ENCODE data around the gene CNTNAP3.
"Not testable (repeated sequence)": the region's sequence is repeated elsewhere in the genome, so short reads cannot be mapped to it uniquely, and the experiment has no call there.

The CNTNAP3 gene

GRCh38 chr9:39171370-39171769 is 116.6 kb downstream of the CNTNAP3 start:
- H3K4me1 ChIP-seq (ENCODE audit: control insufficient read depth, insufficient read depth, low read length, poor library complexity, severe bottlenecking); H3K4me3 ChIP-seq (ENCODE audit: insufficient read depth, low read depth, low read length, poor library complexity, severe bottlenecking); H3K27me3 ChIP-seq (replicated peaks; ENCODE audit: control insufficient read depth, insufficient read depth, low read length, poor library complexity, severe bottlenecking); H3K27ac ChIP-seq (ENCODE audit: insufficient read depth, low read length, poor library complexity, severe bottlenecking); H3K36me3 ChIP-seq (ENCODE audit: control insufficient read depth, insufficient read depth, low read length); DNase-seq; H3K9me3 ChIP-seq (ENCODE audit: control insufficient read depth, low read length): not testable (repeated sequence)

DNA sequence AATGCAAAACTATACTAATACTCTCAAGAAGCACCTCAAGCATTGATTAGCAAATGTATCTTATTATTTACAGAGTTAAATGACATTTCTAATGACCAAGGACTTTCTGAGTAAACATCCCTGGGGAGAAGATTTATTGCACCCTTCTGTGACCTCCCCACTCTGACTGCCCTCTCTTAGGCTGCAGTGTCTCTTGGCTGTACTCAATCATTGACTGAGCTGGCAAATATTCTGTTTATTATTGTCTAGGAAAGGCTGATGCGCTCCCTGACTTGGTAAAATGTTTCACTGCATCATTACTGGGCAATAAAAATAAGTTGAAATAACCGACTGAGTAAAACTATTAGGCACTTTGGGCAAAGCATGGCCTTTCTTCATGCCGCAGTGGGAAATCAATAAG is 130.3 kb downstream of the CNTNAP3 start:
- H3K27me3 ChIP-seq (replicated peaks; ENCODE audit: control insufficient read depth, insufficient read depth, low read length, poor library complexity, severe bottlenecking); H3K27ac ChIP-seq (ENCODE audit: insufficient read depth, low read length, poor library complexity, severe bottlenecking): not testable (repeated sequence)

DNA sequence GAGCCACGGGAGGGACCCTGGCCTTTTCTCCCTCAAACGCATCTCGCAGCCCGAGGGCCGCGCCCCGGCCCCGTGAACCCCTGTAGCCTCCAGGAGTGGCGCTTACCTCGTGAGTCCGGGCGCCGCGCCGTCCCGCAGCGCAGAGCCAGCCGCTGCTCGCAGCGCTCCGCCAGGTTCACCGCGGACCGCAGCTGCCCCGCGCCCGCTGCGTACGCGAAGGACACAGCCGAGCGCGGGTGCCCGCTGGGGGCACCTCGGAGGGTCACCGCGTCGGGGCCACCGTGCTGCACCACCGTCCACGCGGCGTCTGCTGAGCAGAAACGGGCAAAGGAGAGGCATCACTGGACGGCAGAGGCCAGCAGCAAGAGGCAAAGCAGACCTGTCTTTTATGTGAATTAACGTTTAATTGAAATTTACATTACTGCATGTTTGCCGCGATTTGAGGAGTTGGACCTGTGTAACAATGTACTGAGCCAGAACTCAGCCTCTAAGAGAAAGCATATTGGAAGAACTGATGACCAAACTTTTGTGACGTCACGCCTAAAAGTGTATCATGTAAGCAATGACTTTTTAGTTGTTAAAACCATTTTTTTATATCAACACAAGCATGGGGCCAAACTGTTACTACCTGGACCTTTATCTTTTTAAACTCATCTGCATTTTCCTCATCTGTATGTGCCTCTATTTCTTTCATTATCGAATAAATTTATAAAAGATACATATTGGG is 155.0 kb downstream of the CNTNAP3 start:
- not testable (repeated sequence) for H3K4me3 ChIP-seq (ENCODE audit: insufficient read depth, low read depth, low read length, poor library complexity, severe bottlenecking); H3K27ac ChIP-seq (ENCODE audit: insufficient read depth, low read length, poor library complexity, severe bottlenecking); H3K36me3 ChIP-seq (ENCODE audit: control insufficient read depth, insufficient read depth, low read length); DNase-seq; H3K27me3 ChIP-seq (replicated peaks; ENCODE audit: control insufficient read depth, insufficient read depth, low read length, poor library complexity, severe bottlenecking); H3K4me1 ChIP-seq (ENCODE audit: control insufficient read depth, insufficient read depth, low read length, poor library complexity, severe bottlenecking); H3K9me3 ChIP-seq (ENCODE audit: control insufficient read depth, low read length)

More for the DNA sequence above, 130.3 kb downstream of the CNTNAP3 start:
- H3K9me3 ChIP-seq (ENCODE audit: control insufficient read depth, low read length); DNase-seq; H3K4me1 ChIP-seq (ENCODE audit: control insufficient read depth, insufficient read depth, low read length, poor library complexity, severe bottlenecking); H3K4me3 ChIP-seq (ENCODE audit: insufficient read depth, low read depth, low read length, poor library complexity, severe bottlenecking); H3K36me3 ChIP-seq (ENCODE audit: control insufficient read depth, insufficient read depth, low read length): not testable (repeated sequence)

GRCh38 chr9:39121401-39121800 is 166.6 kb downstream of the CNTNAP3 start:
- not testable (repeated sequence) for DNase-seq; H3K9me3 ChIP-seq (ENCODE audit: control insufficient read depth, low read length); H3K27me3 ChIP-seq (replicated peaks; ENCODE audit: control insufficient read depth, insufficient read depth, low read length, poor library complexity, severe bottlenecking); H3K4me1 ChIP-seq (ENCODE audit: control insufficient read depth, insufficient read depth, low read length, poor library complexity, severe bottlenecking); H3K27ac ChIP-seq (ENCODE audit: insufficient read depth, low read length, poor library complexity, severe bottlenecking); H3K36me3 ChIP-seq (ENCODE audit: control insufficient read depth, insufficient read depth, low read length); H3K4me3 ChIP-seq (ENCODE audit: insufficient read depth, low read depth, low read length, poor library complexity, severe bottlenecking)

- not testable (repeated sequence) for H3K9me3 ChIP-seq (ENCODE audit: control insufficient read depth, low read length); H3K4me1 ChIP-seq (ENCODE audit: control insufficient read depth, insufficient read depth, low read length, poor library complexity, severe bottlenecking); DNase-seq; H3K27me3 ChIP-seq (replicated peaks; ENCODE audit: control insufficient read depth, insufficient read depth, low read length, poor library complexity, severe bottlenecking); H3K27ac ChIP-seq (ENCODE audit: insufficient read depth, low read length, poor library complexity, severe bottlenecking); H3K36me3 ChIP-seq (ENCODE audit: control insufficient read depth, insufficient read depth, low read length); H3K4me3 ChIP-seq (ENCODE audit: insufficient read depth, low read depth, low read length, poor library complexity, severe bottlenecking)
Observed at GRCh38 chr9:39111746-39112145, 176.2 kb downstream of the CNTNAP3 start.

DNA sequence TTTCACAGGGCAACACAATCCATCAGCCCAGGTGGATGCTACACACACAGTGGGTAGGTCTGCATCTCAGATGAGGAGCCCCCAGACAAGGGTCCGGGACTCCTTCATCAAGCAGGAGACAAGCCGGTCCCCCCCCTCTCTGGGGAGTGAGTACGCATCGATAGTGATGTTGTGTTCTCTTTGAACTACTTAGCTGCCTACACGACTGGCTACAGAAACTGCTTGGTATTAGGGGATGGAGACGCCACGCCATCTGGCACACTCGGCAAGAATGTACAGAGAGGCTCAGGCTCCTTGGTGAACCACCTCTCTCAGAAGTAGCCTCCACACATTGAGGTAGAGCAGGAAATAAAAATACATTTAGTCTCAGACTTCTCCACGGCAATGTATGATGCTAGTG is 179.8 kb downstream of the CNTNAP3 start:
- H3K4me1 ChIP-seq (ENCODE audit: control insufficient read depth, insufficient read depth, low read length, poor library complexity, severe bottlenecking), result no peaks in the 10 kb centered on the region
- no peaks in the 10 kb centered on the region for H3K9me3 ChIP-seq (ENCODE audit: control insufficient read depth, low read length)
- H3K27me3 ChIP-seq (replicated peaks; ENCODE audit: control insufficient read depth, insufficient read depth, low read length, poor library complexity, severe bottlenecking), result no peaks in the 10 kb centered on the region
- no peak for DNase-seq
- no peak overlapping the region for H3K27ac ChIP-seq (ENCODE audit: insufficient read depth, low read length, poor library complexity, severe bottlenecking)
- no peak overlapping the region for H3K4me3 ChIP-seq (ENCODE audit: insufficient read depth, low read depth, low read length, poor library complexity, severe bottlenecking)
- no peaks in the 10 kb centered on the region for H3K36me3 ChIP-seq (ENCODE audit: control insufficient read depth, insufficient read depth, low read length)

- not testable (repeated sequence) for H3K36me3 ChIP-seq (ENCODE audit: control insufficient read depth, insufficient read depth, low read length); H3K4me3 ChIP-seq (ENCODE audit: insufficient read depth, low read depth, low read length, poor library complexity, severe bottlenecking); DNase-seq; H3K27ac ChIP-seq (ENCODE audit: insufficient read depth, low read length, poor library complexity, severe bottlenecking); H3K9me3 ChIP-seq (ENCODE audit: control insufficient read depth, low read length); H3K27me3 ChIP-seq (replicated peaks; ENCODE audit: control insufficient read depth, insufficient read depth, low read length, poor library complexity, severe bottlenecking); H3K4me1 ChIP-seq (ENCODE audit: control insufficient read depth, insufficient read depth, low read length, poor library complexity, severe bottlenecking)
Observed at GRCh38 chr9:39097208-39097607, 190.8 kb downstream of the CNTNAP3 start.

DNA sequence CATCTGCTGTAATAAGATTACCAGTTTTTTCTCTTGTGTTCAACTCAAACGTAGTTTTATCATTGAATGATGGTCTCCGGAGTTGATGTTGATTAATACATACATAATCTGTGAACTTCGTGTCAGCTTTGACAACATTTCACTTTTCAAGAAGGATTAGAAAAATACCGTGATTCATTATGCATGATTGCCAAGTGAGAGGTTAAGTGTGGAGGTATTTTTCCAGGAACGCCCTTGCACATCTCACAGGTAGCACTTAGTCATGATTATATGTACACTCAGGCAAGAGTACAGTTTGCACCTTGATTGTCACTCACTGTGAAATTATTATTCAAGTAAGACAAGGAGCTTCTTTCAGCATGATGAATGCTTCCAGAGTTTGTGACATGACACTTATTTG is 202.7 kb downstream of the CNTNAP3 start:
- H3K27me3 ChIP-seq (replicated peaks; ENCODE audit: control insufficient read depth, insufficient read depth, low read length, poor library complexity, severe bottlenecking); DNase-seq; H3K4me3 ChIP-seq (ENCODE audit: insufficient read depth, low read depth, low read length, poor library complexity, severe bottlenecking); H3K9me3 ChIP-seq (ENCODE audit: control insufficient read depth, low read length); H3K36me3 ChIP-seq (ENCODE audit: control insufficient read depth, insufficient read depth, low read length); H3K4me1 ChIP-seq (ENCODE audit: control insufficient read depth, insufficient read depth, low read length, poor library complexity, severe bottlenecking); H3K27ac ChIP-seq (ENCODE audit: insufficient read depth, low read length, poor library complexity, severe bottlenecking): not testable (repeated sequence)

DNA sequence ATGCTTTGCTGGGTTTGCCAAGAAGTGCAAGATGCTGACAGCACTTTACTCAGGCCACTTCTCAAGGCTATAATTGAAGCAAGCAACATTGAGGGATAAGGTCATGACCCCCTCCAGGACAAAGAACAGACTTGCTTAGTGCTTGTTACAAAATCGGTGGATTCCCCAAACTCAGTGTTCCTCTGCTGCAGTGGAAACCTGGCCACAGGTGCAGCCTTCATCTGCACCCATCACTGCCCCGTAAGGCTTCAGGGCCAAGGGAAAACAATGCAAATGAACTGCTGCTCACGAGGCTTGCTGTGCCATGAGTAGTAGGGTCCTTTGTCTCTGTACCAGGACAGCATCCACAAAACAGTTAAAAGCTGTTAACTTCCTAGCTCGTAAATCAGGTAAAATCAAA is 205.4 kb downstream of the CNTNAP3 start:
- H3K9me3 ChIP-seq (ENCODE audit: control insufficient read depth, low read length); H3K4me3 ChIP-seq (ENCODE audit: insufficient read depth, low read depth, low read length, poor library complexity, severe bottlenecking); H3K36me3 ChIP-seq (ENCODE audit: control insufficient read depth, insufficient read depth, low read length); H3K27ac ChIP-seq (ENCODE audit: insufficient read depth, low read length, poor library complexity, severe bottlenecking); H3K27me3 ChIP-seq (replicated peaks; ENCODE audit: control insufficient read depth, insufficient read depth, low read length, poor library complexity, severe bottlenecking); DNase-seq; H3K4me1 ChIP-seq (ENCODE audit: control insufficient read depth, insufficient read depth, low read length, poor library complexity, severe bottlenecking): not testable (repeated sequence)

DNA sequence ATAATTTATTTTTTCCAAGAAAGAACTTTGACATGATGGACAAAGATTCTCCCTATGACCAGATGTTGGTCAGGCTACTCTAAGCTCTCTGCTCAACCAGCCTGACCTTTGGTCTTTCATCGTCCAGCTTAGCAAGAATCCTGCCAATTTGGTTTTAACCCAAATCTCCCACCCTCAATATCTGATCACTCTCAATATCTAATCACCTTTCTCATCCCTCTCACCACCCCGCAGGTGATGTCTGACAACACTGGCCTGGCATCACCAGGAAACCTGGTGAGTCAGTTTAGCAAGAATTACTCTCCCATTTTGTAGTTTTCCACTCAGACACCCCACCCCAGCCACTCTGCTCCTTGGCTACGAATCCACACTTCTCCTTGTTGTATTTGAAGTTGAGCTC is 207.9 kb downstream of the CNTNAP3 start:
- not testable (repeated sequence) for H3K4me1 ChIP-seq (ENCODE audit: control insufficient read depth, insufficient read depth, low read length, poor library complexity, severe bottlenecking); H3K36me3 ChIP-seq (ENCODE audit: control insufficient read depth, insufficient read depth, low read length); H3K27ac ChIP-seq (ENCODE audit: insufficient read depth, low read length, poor library complexity, severe bottlenecking); H3K27me3 ChIP-seq (replicated peaks; ENCODE audit: control insufficient read depth, insufficient read depth, low read length, poor library complexity, severe bottlenecking); H3K9me3 ChIP-seq (ENCODE audit: control insufficient read depth, low read length); DNase-seq; H3K4me3 ChIP-seq (ENCODE audit: insufficient read depth, low read depth, low read length, poor library complexity, severe bottlenecking)
